Measurements from ENCODE around the gene PNPO.

PNPO gene

GRCh38 chr17:47907932-47908562, 33.3 kb upstream of the PNPO start:
- no peaks in the 10 kb centered on the region for H3K9me3 ChIP-seq (ENCODE audit: low read length)
- H3K27me3 ChIP-seq (ENCODE audit: insufficient read depth, low read length), result no peaks in the 10 kb centered on the region
- H3K9me2 ChIP-seq (ENCODE audit: low read depth, low read length), result no peaks in the 10 kb centered on the region
- no peaks in the 10 kb centered on the region for H3F3A ChIP-seq (ENCODE audit: insufficient read depth, low read length)
- H3K4me2 ChIP-seq (ENCODE audit: low read length), result no peak overlapping the region
- no peak overlapping the region for H2AFZ ChIP-seq (ENCODE audit: low read length)
- H3K4me3 ChIP-seq (ENCODE audit: low read depth, low read length, poor library complexity, severe bottlenecking), result no peak overlapping the region
- H3K27ac ChIP-seq (ENCODE audit: low read depth, low read length, poor library complexity, severe bottlenecking), result no peak overlapping the region
- no peak overlapping the region for H3K9ac ChIP-seq (ENCODE audit: low read length)
- H3K4me1 ChIP-seq (ENCODE audit: insufficient read depth, low read length, severe bottlenecking), result no peaks in the 10 kb centered on the region
- no peak for TF ChIP-seq EZH2 (IDR thresholded peaks at IDR 0.05; ENCODE audit: borderline replicate concordance, low read length)
- 0 out of 2 replicates have a peak, but pooled peaks cover 3% of the 10 kb centered on the region for H3K79me2 ChIP-seq (ENCODE audit: insufficient read depth, low read length)
- H3K36me3 ChIP-seq (ENCODE audit: insufficient read depth, low read length), result 0 out of 2 replicates have a peak, but pooled peaks cover 4% of the 10 kb centered on the region
- no peaks in the 10 kb centered on the region for H4K20me1 ChIP-seq (ENCODE audit: insufficient read depth, low read length)

GRCh38 chr17:47913050-47913449, 28.3 kb upstream of the PNPO start:
- Histone ChIP-seq H3K4me1 (ENCODE audit: insufficient read depth, low read length, severe bottlenecking) (no peaks in the 10 kb centered on the region), H2AFZ (ENCODE audit: low read length) (no peak overlapping the region), H3K79me2 (ENCODE audit: insufficient read depth, low read length) (0 out of 2 replicates have a peak, but pooled peaks cover 3% of the 10 kb centered on the region), H3K4me2 (ENCODE audit: low read length) (no peak overlapping the region), H3K9me3 (ENCODE audit: low read length) (no peaks in the 10 kb centered on the region), H4K20me1 (ENCODE audit: insufficient read depth, low read length) (no peaks in the 10 kb centered on the region), H3K27me3 (ENCODE audit: insufficient read depth, low read length) (no peaks in the 10 kb centered on the region), H3F3A (ENCODE audit: insufficient read depth, low read length) (no peaks in the 10 kb centered on the region), H3K36me3 (ENCODE audit: insufficient read depth, low read length) (0 out of 2 replicates have a peak, but pooled peaks cover 2% of the 10 kb centered on the region), H3K9me2 (ENCODE audit: low read depth, low read length) (no peaks in the 10 kb centered on the region), H3K4me3 (ENCODE audit: low read depth, low read length, poor library complexity, severe bottlenecking) (no peak overlapping the region), H3K9ac (ENCODE audit: low read length) (no peak overlapping the region), H3K27ac (ENCODE audit: low read depth, low read length, poor library complexity, severe bottlenecking) (no peak overlapping the region)
- TF ChIP-seq CTCF (IDR thresholded peaks at IDR 0.05; ENCODE audit: low read length) (no peak), EZH2 (IDR thresholded peaks at IDR 0.05; ENCODE audit: borderline replicate concordance, low read length) (no peak)

- H3K36me3 ChIP-seq (ENCODE audit: insufficient read depth, low read length), result 0 out of 2 replicates have a peak, but pooled peaks cover 6% of the 10 kb centered on the region
- H3K9me2 ChIP-seq (ENCODE audit: low read depth, low read length), result no peaks in the 10 kb centered on the region
- H3K4me1 ChIP-seq (ENCODE audit: insufficient read depth, low read length, severe bottlenecking), result no peaks in the 10 kb centered on the region
- no peak for TF ChIP-seq EZH2 (IDR thresholded peaks at IDR 0.05; ENCODE audit: borderline replicate concordance, low read length)
- no peak for TF ChIP-seq CTCF (IDR thresholded peaks at IDR 0.05; ENCODE audit: low read length)
- no peak overlapping the region for H2AFZ ChIP-seq (ENCODE audit: low read length)
- H3K27me3 ChIP-seq (ENCODE audit: insufficient read depth, low read length), result no peaks in the 10 kb centered on the region
- no peaks in the 10 kb centered on the region for H4K20me1 ChIP-seq (ENCODE audit: insufficient read depth, low read length)
- H3K27ac ChIP-seq (ENCODE audit: low read depth, low read length, poor library complexity, severe bottlenecking), result no peak overlapping the region
- no peaks in the 10 kb centered on the region for H3F3A ChIP-seq (ENCODE audit: insufficient read depth, low read length)
- H3K4me3 ChIP-seq (ENCODE audit: low read depth, low read length, poor library complexity, severe bottlenecking), result no peak overlapping the region
- H3K79me2 ChIP-seq (ENCODE audit: insufficient read depth, low read length), result 0 out of 2 replicates have a peak, but pooled peaks cover 3% of the 10 kb centered on the region
- H3K4me2 ChIP-seq (ENCODE audit: low read length), result no peak overlapping the region
- H3K9ac ChIP-seq (ENCODE audit: low read length), result no peak overlapping the region
- no peaks in the 10 kb centered on the region for H3K9me3 ChIP-seq (ENCODE audit: low read length)
These were observed 26.9 kb upstream of the PNPO start for GRCh38 chr17:47914306-47914948.

Data from OCI-LY1 (cell line).